Smooth muscle cell (in vitro differentiated cells): ENCODE measurements around the gene ARHGEF1. TPM values are rescaled to one million over a fixed set of nuclear protein-coding genes. Genes with fewer than 3 reads are reported as not detected.

Experiments used
- DNase-seq: peaks from one replicate; lab custom pipeline; 2025; ENCODE audit not compliant: unreplicated experiment; lab: John Stamatoyannopoulos, UW
- H2AFZ ChIP-seq: fragments of 200-600 bp; sonication (generic); 2 replicates; pipeline ENCODE4 v1.6.0; 2016; ENCODE audit warnings: antibody characterized with exemption, low read depth, mild to moderate bottlenecking
- H3F3A ChIP-seq: fragments of 200-600 bp; sonication (generic); 2 replicates; pipeline ENCODE4 v1.6.0; 2017; ENCODE audit warnings: antibody characterized with exemption, low read depth
- H3K27ac ChIP-seq: fragments of 200-600 bp; sonication (generic); 2 replicates; pipeline ENCODE4 v1.5.1; 2016; ENCODE audit warnings: low read depth, mild to moderate bottlenecking
- H3K27me3 ChIP-seq: fragments of 200-600 bp; sonication (generic); 2 replicates; pipeline ENCODE4 v1.6.1; 2016; ENCODE audit warnings: low read depth, mild to moderate bottlenecking
- H3K36me3 ChIP-seq: fragments of 200-600 bp; sonication (generic); 2 replicates; pipeline ENCODE4 v1.5.1; 2016; ENCODE audit warnings: low read depth
- H3K4me1 ChIP-seq: fragments of 200-600 bp; sonication (generic); 2 replicates; pipeline ENCODE4 v1.5.1; 2016; ENCODE audit warnings: low read depth
- H3K4me2 ChIP-seq: fragments of 200-600 bp; sonication (generic); 2 replicates; pipeline ENCODE4 v1.6.0; 2016; ENCODE audit warnings: mild to moderate bottlenecking
- H3K4me3 ChIP-seq: fragments of 200-600 bp; sonication (generic); 2 replicates; pipeline ENCODE4 v1.5.1; 2016; ENCODE audit warnings: mild to moderate bottlenecking
- H3K79me2 ChIP-seq: fragments of 200-600 bp; sonication (generic); 2 replicates; pipeline ENCODE4 v1.6.0; 2016; ENCODE audit warnings: low read depth, mild to moderate bottlenecking
- H3K9ac ChIP-seq: fragments of 200-600 bp; sonication (generic); 2 replicates; pipeline ENCODE4 v1.6.0; 2016; ENCODE audit warnings: low read depth
- H3K9me3 ChIP-seq: fragments of 200-600 bp; sonication (generic); replicated peaks from 2 replicates; pipeline ENCODE4 v1.5.1; 2016; ENCODE audit warnings: low read depth
- H4K20me1 ChIP-seq: fragments of 200-600 bp; sonication (generic); 2 replicates; pipeline ENCODE4 v1.6.0; 2016; ENCODE audit warnings: low read depth
- CTCF ChIP-seq: fragments of 200-600 bp; sonication (generic); IDR thresholded peaks from 2 replicates; pipeline ENCODE4 v1.5.1; 2017; ENCODE audit warnings: borderline replicate concordance, mild to moderate bottlenecking, antibody characterized with exemption; ENCODE audit not compliant: insufficient read depth, poor library complexity, severe bottlenecking
- WGBS: methylation state at CpG from one replicate; pipeline ENCODE4 v1.1.7; 2016; ENCODE audit warnings: low lambda C conversion rate; 5-methylcytosine and 5-hydroxymethylcytosine counted together
- polyA plus RNA-seq: library from polyadenylated mRNA; unstranded; fragments of >200 nt; fragmentation: Nextera tagmentation; extraction: Ambion mirVana; gene quantifications from 2 replicates; pipeline ENCODE4 v1.2.1, GENCODE V29; 2016
- total RNA-seq: library from RNA; depleted of rRNA; stranded (reverse); fragments of >200 nt; gene quantifications from 2 replicates; pipeline ENCODE4 v1.2.3, GENCODE V29; 2014

The ARHGEF1 gene
- total and polyA plus RNA-seq, 2 experiments from 2014 or later: 24.3 to 69.6 TPM

DNA sequence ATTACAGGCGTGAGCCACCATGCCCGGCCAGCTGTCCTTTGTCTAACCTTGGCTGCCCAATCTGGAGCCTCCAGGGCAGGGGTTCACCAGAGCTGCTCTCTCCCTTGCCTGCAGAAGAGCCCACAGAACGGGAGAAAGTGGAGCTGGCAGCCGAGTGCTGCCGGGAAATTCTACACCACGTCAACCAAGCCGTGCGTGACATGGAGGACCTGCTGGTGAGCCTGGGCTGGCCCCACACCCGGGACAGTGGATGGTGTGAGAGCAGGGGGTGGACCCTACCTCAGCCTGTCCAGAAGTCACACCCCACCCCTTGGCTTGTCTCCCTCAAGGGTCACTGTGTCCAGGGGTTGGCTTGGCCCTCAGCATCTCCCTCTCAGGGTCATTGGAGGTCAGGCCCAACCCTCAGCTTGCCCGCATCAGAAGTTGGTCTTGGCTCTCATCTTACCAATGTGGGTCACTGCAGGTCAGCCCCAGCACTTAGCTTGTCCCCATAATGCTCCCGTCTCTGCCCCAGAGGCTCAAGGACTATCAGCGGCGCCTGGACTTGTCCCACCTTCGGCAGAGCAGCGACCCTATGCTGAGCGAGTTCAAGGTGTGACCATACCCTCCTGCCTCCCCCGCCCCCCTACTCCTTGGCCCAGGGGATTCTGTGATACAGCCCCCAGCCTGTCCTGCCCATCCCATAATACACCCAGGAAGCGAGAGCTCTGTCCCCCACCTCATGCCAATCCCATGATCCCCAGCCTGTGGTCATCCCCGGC, 20.4 kb downstream of the ARHGEF1 start:
- no peaks in the 10 kb centered on the region for H3K79me2 ChIP-seq
- H3K36me3 ChIP-seq: no peaks in the 10 kb centered on the region
- H2AFZ ChIP-seq: no peak overlapping the region
- WGBS: 96% methylated on average over 18 of the region's 19 CpGs
- H3K27me3 ChIP-seq: no peaks in the 10 kb centered on the region
- no peak overlapping the region for H3K4me2 ChIP-seq
- no peaks in the 10 kb centered on the region for H3K4me1 ChIP-seq
- no peak overlapping the region for H3K4me3 ChIP-seq
- peaks cover 15% of the 10 kb centered on the region for H4K20me1 ChIP-seq
- H3K9ac ChIP-seq: no peak overlapping the region
- no peak for DNase-seq
- TF ChIP-seq CTCF: no peak
- no peaks in the 10 kb centered on the region for H3K9me3 ChIP-seq
- H3F3A ChIP-seq: no peaks in the 10 kb centered on the region
- no peak overlapping the region for H3K27ac ChIP-seq

GRCh38 chr19:41904118-41904870, 21.3 kb downstream of the ARHGEF1 start:
- Histone ChIP-seq H3K4me2 (no peak overlapping the region), H3K9ac (no peak overlapping the region), H3K36me3 (no peaks in the 10 kb centered on the region), H3K9me3 (no peaks in the 10 kb centered on the region), H3K27ac (no peak overlapping the region), H2AFZ (no peak overlapping the region), H3K27me3 (no peaks in the 10 kb centered on the region), H4K20me1 (peaks cover 19% of the 10 kb centered on the region), H3F3A (no peaks in the 10 kb centered on the region), H3K79me2 (no peaks in the 10 kb centered on the region), H3K4me3 (no peak overlapping the region), H3K4me1 (no peaks in the 10 kb centered on the region)
- TF ChIP-seq CTCF: no peak
- WGBS: 97% methylated on average over 30 of the region's 30 CpGs
- DNase-seq: no peak

DNA sequence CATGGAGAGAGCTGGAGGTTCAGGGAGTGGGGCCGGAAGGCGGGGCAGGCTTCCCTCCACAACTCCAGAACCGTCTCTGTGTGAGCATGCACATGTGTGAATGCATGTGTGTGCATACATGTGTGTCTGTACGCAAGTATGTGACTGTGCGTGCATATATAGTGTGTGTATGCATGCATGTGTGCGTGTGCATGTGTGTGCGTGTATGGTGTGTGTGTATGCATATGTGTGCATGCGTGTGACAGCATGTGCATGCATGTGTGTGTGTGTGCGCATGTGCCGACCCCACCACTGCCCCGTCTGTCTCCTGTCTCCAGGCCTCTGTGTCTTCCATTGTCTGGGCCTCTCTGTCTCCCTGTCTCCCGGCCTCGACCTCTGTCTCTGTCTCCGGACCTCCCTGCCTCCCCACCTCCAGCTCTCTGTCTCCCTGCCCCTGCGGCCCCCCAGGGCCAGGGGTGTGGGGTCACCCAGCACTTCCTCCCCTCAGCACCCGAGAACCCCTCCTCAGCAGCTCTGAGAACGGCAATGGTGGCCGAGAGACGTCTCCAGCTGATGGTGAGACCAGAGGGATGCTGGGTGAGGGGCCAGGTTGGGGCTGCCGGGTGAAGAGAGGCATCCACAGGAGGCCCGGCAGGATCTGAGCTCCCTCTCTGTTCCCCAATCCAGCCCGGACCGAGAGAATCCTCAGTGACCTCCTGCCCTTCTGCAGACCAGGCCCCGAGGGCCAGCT, 22.5 kb downstream of the ARHGEF1 start:
- no peaks in the 10 kb centered on the region for H3K36me3 ChIP-seq
- peaks cover 27% of the 10 kb centered on the region for H4K20me1 ChIP-seq
- no peaks in the 10 kb centered on the region for H3K79me2 ChIP-seq
- no peaks in the 10 kb centered on the region for H3F3A ChIP-seq
- H3K27me3 ChIP-seq: peaks cover under 1% of the 10 kb centered on the region
- no peak overlapping the region for H3K9ac ChIP-seq
- H3K4me1 ChIP-seq: no peaks in the 10 kb centered on the region
- no peak for TF ChIP-seq CTCF
- H2AFZ ChIP-seq: no peak overlapping the region
- no peak overlapping the region for H3K4me3 ChIP-seq
- H3K27ac ChIP-seq: no peak overlapping the region
- no peaks in the 10 kb centered on the region for H3K9me3 ChIP-seq
- 95% methylated on average over 24 of the region's 24 CpGs for WGBS
- DNase-seq: no peak
- no peak overlapping the region for H3K4me2 ChIP-seq
